ENCODE data around the gene C19orf53. TPM values are rescaled to one million over a fixed set of nuclear protein-coding genes. Genes with fewer than 3 reads are reported as not detected.
A peak's percentile ranks its signal among the peaks of the same experiment; 100 is the strongest.

The C19orf53 gene
- total RNA-seq, 1 experiment from 2014 or later = 115 TPM

GRCh38 chr19:13763265-13763664, 11.0 kb upstream of the C19orf53 start:
- H3K4me1 ChIP-seq (ENCODE audit: control insufficient read depth in 1 of 2, insufficient read depth in 2 of 2, low read length in 2 of 2) = peaks cover 0 to 6% of the 10 kb centered on the region in 2 experiments; a peak in 2 of 4 replicates
- no peak for TF ChIP-seq POLR2AphosphoS5 (IDR thresholded peaks at IDR 0.05; ENCODE audit: low read depth, low read length)
- no peak for TF ChIP-seq RAD21 (IDR thresholded peaks at IDR 0.05; ENCODE audit: low read depth)
- no peak for TF ChIP-seq CBX3 (IDR thresholded peaks at IDR 0.05; ENCODE audit: low read depth)
- no peak for TF ChIP-seq SRF (IDR thresholded peaks at IDR 0.05; ENCODE audit: low read depth)
- no peak for TF ChIP-seq YY1 (IDR thresholded peaks at IDR 0.05; ENCODE audit: extremely low read depth, insufficient replicate concordance, low read depth, low read length)
- no peak for TF ChIP-seq FOSL1 (IDR thresholded peaks at IDR 0.05; ENCODE audit: low read depth)
- TF ChIP-seq ZFX (IDR thresholded peaks at IDR 0.05) = no peak
- no peak for TF ChIP-seq TCF7L2 (IDR thresholded peaks at IDR 0.05; ENCODE audit: borderline replicate concordance, extremely low read depth, insufficient read depth, insufficient read length)
- TF ChIP-seq ELF1 (IDR thresholded peaks at IDR 0.05; ENCODE audit: borderline replicate concordance, low read depth) = no peak
- no peak for TF ChIP-seq CEBPB (IDR thresholded peaks at IDR 0.05; ENCODE audit: low read depth)
- no peak for TF ChIP-seq MAX (IDR thresholded peaks at IDR 0.05)
- TF ChIP-seq SP1 (IDR thresholded peaks at IDR 0.05; ENCODE audit: low read depth) = no peak
- no peak for TF ChIP-seq JUND (IDR thresholded peaks at IDR 0.05)
- no peak for TF ChIP-seq ZNF274 (IDR thresholded peaks at IDR 0.05; ENCODE audit: low read depth, low read length)
- TF ChIP-seq POLR2A (IDR thresholded peaks at IDR 0.05; ENCODE audit: borderline replicate concordance, extremely low read depth, insufficient read depth, insufficient read length) = no peak
- TF ChIP-seq CTCF (IDR thresholded peaks at IDR 0.05 in 2 of 3, conservative IDR thresholded peaks at IDR 0.05 in 1 of 3; ENCODE audit: borderline replicate concordance in 1 of 3, insufficient read depth in 1 of 3, low read depth in 2 of 3, low read length in 2 of 3) = no peak
- no peak for TF ChIP-seq REST (IDR thresholded peaks at IDR 0.05; ENCODE audit: low read depth)
- peaks cover 4 to 5% of the 10 kb centered on the region in 2 experiments; a peak in 3 of 4 replicates for H3K36me3 ChIP-seq (ENCODE audit: control insufficient read depth in 1 of 2, insufficient read depth in 2 of 2, low read length in 2 of 2)
- no peak overlapping the region for H3K4me3 ChIP-seq (replicated peaks in 1 of 2; ENCODE audit: low read depth in 1 of 2, low read length in 2 of 2)
- H3K79me2 ChIP-seq (ENCODE audit: insufficient read depth, low read length) = no peaks in the 10 kb centered on the region
- ChIA-PET CTCF (no interaction called here), POLR2A (interaction anchor here (1.1 kb wide), 1 partner anchor 98 kb away, joined by 3 read pairs; no protein-coding TSS in a partner anchor), RAD21 (ENCODE audit: low non-redundant PET in 1 of 2, low total read pairs in 2 of 2, uncharacterized antibody in 2 of 2, unreplicated experiment in 2 of 2) (no interaction called here)
- no peaks in the 10 kb centered on the region for H3K9me2 ChIP-seq (ENCODE audit: insufficient read depth)
- no TSS peak for BruUV-seq (replicated peaks)
- intact Hi-C loops (cut with micrococcal nuclease) = no loop called here
- H2AFZ ChIP-seq (ENCODE audit: low read depth, low read length, poor library complexity, severe bottlenecking) = no peak overlapping the region
- H3K27ac ChIP-seq (ENCODE audit: low read depth, low read length) = no peak overlapping the region
- DNase-seq (ENCODE audit: low read depth, low spot score) = no peak
- no peak for ATAC-seq
- no peaks in the 10 kb centered on the region for H4K20me1 ChIP-seq (ENCODE audit: insufficient read depth)
- H3K9me3 ChIP-seq (ENCODE audit: control insufficient read depth in 1 of 2, insufficient read depth in 1 of 2, low read depth in 1 of 2, low read length in 2 of 2) = no peaks in the 10 kb centered on the region
- peak overlapping the region; percentile 78; the same call in 1 of the 2 replicates for H3K4me2 ChIP-seq (ENCODE audit: low read length)
- H3K9ac ChIP-seq (ENCODE audit: low read length) = no peak overlapping the region
- H3K27me3 ChIP-seq (ENCODE audit: insufficient read depth, low read length) = no peaks in the 10 kb centered on the region

Data from HCT116 (cell line).